Activated effector memory CD4-positive, alpha-beta T cell treated with Interleukin-2 at 50 U/mL for 16 hours (primary cell): ENCODE measurements around the gene MPPED2.

ENCODE experiments used
- DNase-seq: peaks from one replicate; pipeline ENCODE4 v3.0.0-alpha.2; 2020

Gene MPPED2

GRCh38 chr11:30447058-30447640 is 139.0 kb downstream of the MPPED2 start:
- DNase-seq, result no peak

- DNase-seq, result no peak
Observed at GRCh38 chr11:30446520-30446919, 139.6 kb downstream of the MPPED2 start.

- DNase-seq, result no peak
Observed at GRCh38 chr11:30445056-30445455, 141.1 kb downstream of the MPPED2 start.

- no peak for DNase-seq
Observed at GRCh38 chr11:30440510-30440909, 145.6 kb downstream of the MPPED2 start.

- no peak for DNase-seq
Observed at GRCh38 chr11:30436801-30437200, 149.4 kb downstream of the MPPED2 start.

GRCh38 chr11:30435488-30435887 is 150.7 kb downstream of the MPPED2 start:
- DNase-seq, result no peak

- no peak for DNase-seq
Observed at GRCh38 chr11:30434901-30435300, 151.3 kb downstream of the MPPED2 start.

GRCh38 chr11:30433831-30434230 is 152.3 kb downstream of the MPPED2 start:
- DNase-seq, result no peak

GRCh38 chr11:30432716-30433115 is 153.4 kb downstream of the MPPED2 start:
- DNase-seq, result no peak

GRCh38 chr11:30432178-30432577 is 154.0 kb downstream of the MPPED2 start:
- DNase-seq, result no peak

- no peak for DNase-seq
Observed at GRCh38 chr11:30431127-30431814, 154.9 kb downstream of the MPPED2 start.

- no peak for DNase-seq
Observed at GRCh38 chr11:30429550-30429949, 156.6 kb downstream of the MPPED2 start.

GRCh38 chr11:30426781-30427180 is 159.4 kb downstream of the MPPED2 start:
- no peak for DNase-seq

GRCh38 chr11:30424844-30425243 is 161.3 kb downstream of the MPPED2 start:
- DNase-seq, result no peak

- DNase-seq, result no peak
Observed at GRCh38 chr11:30424321-30424720, 161.8 kb downstream of the MPPED2 start.

GRCh38 chr11:30423886-30424285 is 162.3 kb downstream of the MPPED2 start:
- DNase-seq, result no peak

- DNase-seq, result no peak
Observed at GRCh38 chr11:30423279-30423648, 162.9 kb downstream of the MPPED2 start.

GRCh38 chr11:30422447-30423278 is 163.5 kb downstream of the MPPED2 start:
- DNase-seq, result no peak

- no peak for DNase-seq
Observed at GRCh38 chr11:30420233-30420787, 165.8 kb downstream of the MPPED2 start.

- no peak for DNase-seq
Observed at GRCh38 chr11:30414806-30415205, 171.3 kb downstream of the MPPED2 start.

- no peak for DNase-seq
Observed at GRCh38 chr11:30414244-30414643, 171.9 kb downstream of the MPPED2 start.

GRCh38 chr11:30412509-30412908 is 173.6 kb downstream of the MPPED2 start:
- no peak for DNase-seq

- DNase-seq, result no peak
Observed at GRCh38 chr11:30411383-30411782, 174.8 kb downstream of the MPPED2 start.
